HG02884 (cell line): ENCODE results near the gene SCNN1B.

ENCODE experiments used
- ATAC-seq: cut with Tn5 transposase; IDR thresholded peaks from one replicate; pipeline ENCODE4 v1.9.1; 2021; ENCODE audit warnings: mild to moderate bottlenecking, moderate library complexity; ENCODE audit not compliant: unreplicated experiment

SCNN1B gene

GRCh38 chr16:23319861-23320615, 17.9 kb downstream of the SCNN1B start:
- ATAC-seq, result no peak

GRCh38 chr16:23320693-23321092, 18.6 kb downstream of the SCNN1B start:
- no peak for ATAC-seq

GRCh38 chr16:23321206-23321875, 19.2 kb downstream of the SCNN1B start:
- no peak for ATAC-seq

- ATAC-seq, result no peak
Observed at GRCh38 chr16:23323224-23324030, 21.3 kb downstream of the SCNN1B start.

- no peak for ATAC-seq
Observed at GRCh38 chr16:23324727-23325126, 22.6 kb downstream of the SCNN1B start.

GRCh38 chr16:23327836-23328235, 25.7 kb downstream of the SCNN1B start:
- no peak for ATAC-seq

GRCh38 chr16:23330161-23330560, 28.1 kb downstream of the SCNN1B start:
- no peak for ATAC-seq

GRCh38 chr16:23330583-23331249, 28.6 kb downstream of the SCNN1B start:
- no peak for ATAC-seq

- no peak for ATAC-seq
Observed at GRCh38 chr16:23333034-23333579, 31.0 kb downstream of the SCNN1B start.

GRCh38 chr16:23333831-23334456, 31.8 kb downstream of the SCNN1B start:
- no peak for ATAC-seq

GRCh38 chr16:23334457-23334853, 32.4 kb downstream of the SCNN1B start:
- ATAC-seq, result no peak

- no peak for ATAC-seq
Observed at GRCh38 chr16:23334950-23335349, 32.8 kb downstream of the SCNN1B start.

GRCh38 chr16:23337836-23338550, 35.9 kb downstream of the SCNN1B start:
- no peak for ATAC-seq

GRCh38 chr16:23339787-23340186, 37.7 kb downstream of the SCNN1B start:
- ATAC-seq, result no peak

GRCh38 chr16:23342083-23342640, 40.1 kb downstream of the SCNN1B start:
- ATAC-seq, result no peak

GRCh38 chr16:23343643-23344612, 41.8 kb downstream of the SCNN1B start:
- no peak for ATAC-seq

GRCh38 chr16:23345237-23345636, 43.1 kb downstream of the SCNN1B start:
- no peak for ATAC-seq
